BE2C (cell line): ENCODE data around the gene TERT.

Experiments
- DNase-seq: peaks from one replicate; pipeline ENCODE4 v3.0.0-alpha.2; 2020
- H3K27me3 ChIP-seq: fragments of 250-450 bp; sonication (Bioruptor Pico); 2 replicates; pipeline ENCODE4 v1.5.1; 2020; ENCODE audit warnings: mild to moderate bottlenecking
- H3K36me3 ChIP-seq: fragments of 250-450 bp; sonication (Bioruptor Pico); 2 replicates; pipeline ENCODE4 v1.5.1; 2020; ENCODE audit warnings: mild to moderate bottlenecking
- H3K4me1 ChIP-seq: fragments of 250-450 bp; sonication (Bioruptor Pico); 2 replicates; pipeline ENCODE4 v1.5.1; 2020
- H3K4me3 ChIP-seq: 2 replicates; pipeline ENCODE4 v1.5.1; 2011; ENCODE audit warnings: low read depth, low read length
- H3K9me3 ChIP-seq: fragments of 250-450 bp; sonication (Bioruptor Pico); 2 replicates; pipeline ENCODE4 v1.5.1; 2020
- CTCF ChIP-seq: IDR thresholded peaks from 2 replicates; pipeline ENCODE4 v1.5.1; 2012; ENCODE audit warnings: mild to moderate bottlenecking, low read depth, low read length

Gene TERT

GRCh38 chr5:1322955-1323802 lies 28.3 kb upstream of the TERT start:
- H3K36me3 ChIP-seq: peaks cover 50% of the 10 kb centered on the region
- H3K9me3 ChIP-seq: no peaks in the 10 kb centered on the region
- no peak for DNase-seq
- no peaks in the 10 kb centered on the region for H3K4me1 ChIP-seq
- no peaks in the 10 kb centered on the region for H3K27me3 ChIP-seq
- H3K4me3 ChIP-seq: no peak overlapping the region
- no peak for TF ChIP-seq CTCF

DNA sequence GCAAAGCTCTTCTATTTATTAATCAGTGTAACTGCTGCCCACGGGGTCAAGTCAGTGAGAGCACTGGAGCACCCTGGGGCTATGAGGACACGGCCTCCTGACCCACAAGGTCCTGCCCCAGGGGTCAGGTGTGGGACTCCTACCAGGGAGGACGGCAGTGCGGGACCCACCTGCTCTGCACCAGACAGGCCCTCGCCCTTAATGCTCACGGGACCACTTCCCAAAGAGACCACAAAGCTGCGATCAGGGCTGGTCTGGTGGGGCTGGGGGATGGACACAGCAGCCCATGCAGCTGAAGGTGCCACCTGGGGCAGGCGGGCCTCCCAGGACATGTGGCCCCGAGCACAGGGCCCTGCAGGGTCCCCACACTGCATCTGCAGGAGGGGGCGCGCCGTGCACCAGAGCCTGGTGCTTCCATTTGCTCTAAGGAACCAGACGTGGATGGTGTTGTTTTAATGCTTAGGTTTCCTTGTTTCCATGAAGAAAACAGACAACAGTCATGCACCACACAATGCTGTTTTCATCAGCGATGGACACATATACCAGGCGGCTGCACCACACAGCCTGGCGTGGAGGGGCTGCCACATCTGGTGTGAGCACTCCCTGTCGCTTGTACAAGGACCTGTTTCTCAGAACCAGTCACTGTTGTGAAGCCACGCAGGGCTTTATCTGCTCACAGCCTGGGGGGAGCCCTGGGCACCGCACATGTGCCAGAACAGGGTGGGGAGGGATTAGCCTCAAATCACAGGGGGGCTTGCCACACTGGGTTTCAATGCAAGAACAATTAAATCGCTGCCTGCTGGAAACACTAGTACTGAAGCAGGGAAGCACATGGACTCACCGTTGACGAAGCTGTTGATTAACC lies 27.4 kb upstream of the TERT start:
- no peak for DNase-seq
- TF ChIP-seq CTCF: no peak
- Histone ChIP-seq H3K36me3 (peaks cover 54% of the 10 kb centered on the region), H3K4me1 (no peaks in the 10 kb centered on the region), H3K27me3 (no peaks in the 10 kb centered on the region), H3K4me3 (no peak overlapping the region), H3K9me3 (no peaks in the 10 kb centered on the region)

GRCh38 chr5:1321576-1321975 lies 26.7 kb upstream of the TERT start:
- Histone ChIP-seq H3K27me3 (no peaks in the 10 kb centered on the region), H3K9me3 (no peaks in the 10 kb centered on the region), H3K4me1 (no peaks in the 10 kb centered on the region), H3K4me3 (no peak overlapping the region), H3K36me3 (peaks cover 58% of the 10 kb centered on the region)
- no peak for TF ChIP-seq CTCF
- no peak for DNase-seq

- no peaks in the 10 kb centered on the region for H3K4me1 ChIP-seq
These were observed 25.8 kb upstream of the TERT start for GRCh38 chr5:1320436-1321344.

More at GRCh38 chr5:1320436-1321344, 25.8 kb upstream of the TERT start:
- no peak for TF ChIP-seq CTCF
- Histone ChIP-seq H3K27me3 (no peaks in the 10 kb centered on the region), H3K9me3 (no peaks in the 10 kb centered on the region), H3K36me3 (peaks cover 54% of the 10 kb centered on the region), H3K4me3 (no peak overlapping the region)
- no peak for DNase-seq
